Right lobe of liver (tissue), 4 donors: ENCODE data around the gene TPGS1.

Experiments
- CTCF ChIP-seq, 4 donors: fragments of 200-600 bp in 3 of 4; fragments of 450-650 bp in 1 of 4; IDR thresholded peaks; one replicate each; pipeline versions ENCODE4 v1.5.1 to v1.8.0; 2016 to 2022; ENCODE audit warnings: antibody characterized with exemption in 4 of 4, mild to moderate bottlenecking in 2 of 4
- POLR2A ChIP-seq: fragments of 450-650 bp; IDR thresholded peaks from one replicate; pipeline ENCODE4 v1.6.1; 2017; ENCODE audit warnings: antibody characterized with exemption, mild to moderate bottlenecking
- donor health status: DM: no; HTN: no; CAD: no.
- donor health status: DM: no; HTN: no; CAD: no.
- donor health status: DM: no; HTN: yes; CAD: no.

GRCh38 chr19:488505-489417 is 18.5 kb upstream of the TPGS1 start:
- peak in 1 of 4 donors; percentile 10 for TF ChIP-seq CTCF (IDR thresholded peaks at IDR 0.05)
- TF ChIP-seq POLR2A: peak; percentile 87
